GM19035 (cell line): ENCODE data around the gene KRT17.
"Not testable (repeated sequence)": the region's sequence is repeated elsewhere in the genome, so short reads cannot be mapped to it uniquely, and the experiment has no call there.

Experiments
- ATAC-seq: cut with Tn5 transposase; IDR thresholded peaks from one replicate; pipeline ENCODE4 v1.9.1; 2021; ENCODE audit not compliant: unreplicated experiment

KRT17 gene

DNA sequence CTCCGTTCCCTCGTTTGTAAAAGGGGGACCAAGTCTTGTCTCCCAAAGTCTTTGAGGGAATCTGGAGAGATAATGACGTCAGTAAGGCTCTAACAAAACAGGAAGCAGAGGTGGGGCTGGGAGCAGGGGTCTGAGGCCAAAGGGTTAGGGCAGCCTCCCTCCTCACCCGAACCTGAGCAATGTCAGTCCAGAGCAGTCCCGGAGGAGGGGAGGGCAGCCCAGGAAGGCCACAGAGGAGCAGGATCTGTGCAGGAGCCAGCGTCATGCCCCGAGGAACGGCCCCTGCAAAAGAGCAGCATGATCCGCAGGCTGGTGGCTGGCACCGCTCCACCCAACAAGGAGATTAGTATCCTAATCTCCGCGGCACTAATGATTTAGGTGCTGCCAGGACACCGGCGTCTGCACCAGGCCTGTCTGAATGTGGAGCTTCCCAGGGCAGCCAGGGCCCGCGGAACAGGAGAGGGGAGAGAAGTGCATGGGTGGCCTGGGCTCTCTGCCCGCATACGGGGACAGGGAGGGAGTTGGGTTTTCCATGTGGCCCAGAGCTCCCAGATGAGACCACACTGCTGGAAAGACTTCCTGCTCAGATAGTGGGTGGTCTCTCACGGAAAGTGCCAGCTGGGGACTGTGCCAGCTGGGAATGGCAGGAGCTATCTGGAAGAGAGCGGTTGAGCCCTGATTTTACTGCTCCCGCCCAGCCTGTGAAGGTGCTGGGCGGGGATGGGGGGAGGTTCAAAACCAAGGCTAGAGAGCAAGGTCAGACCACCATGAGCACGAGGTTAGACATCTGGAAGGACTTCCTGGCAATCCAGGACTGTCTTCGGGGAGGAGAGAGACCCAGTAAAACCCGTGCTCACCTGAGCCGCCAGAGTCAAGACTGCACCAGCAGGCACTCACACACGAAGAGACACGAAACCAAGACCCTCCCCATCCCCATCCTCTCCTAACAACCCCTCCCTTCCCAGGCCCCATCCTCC is 11.0 kb upstream of the KRT17 start:
- no peak for ATAC-seq

DNA sequence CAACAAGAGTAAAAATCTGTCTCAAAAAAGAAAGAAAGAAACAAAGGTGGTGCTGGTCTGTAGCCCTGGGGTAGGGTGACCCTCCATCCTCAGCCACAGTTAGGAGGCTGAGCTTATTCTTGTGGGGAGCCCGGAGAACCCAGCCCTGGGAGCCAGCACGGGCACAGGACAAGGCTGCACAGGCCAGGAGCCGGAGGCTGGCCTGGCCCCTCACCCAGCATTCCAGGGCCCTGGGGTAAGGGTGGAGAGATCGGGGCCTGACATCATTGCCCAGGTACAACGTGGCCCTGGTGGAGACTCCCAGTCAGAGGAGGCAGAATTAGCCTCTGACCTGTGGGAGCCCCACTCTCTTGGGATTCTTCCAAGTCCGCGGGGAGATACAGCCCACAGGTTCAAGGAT is 10.3 kb upstream of the KRT17 start:
- no peak for ATAC-seq

DNA sequence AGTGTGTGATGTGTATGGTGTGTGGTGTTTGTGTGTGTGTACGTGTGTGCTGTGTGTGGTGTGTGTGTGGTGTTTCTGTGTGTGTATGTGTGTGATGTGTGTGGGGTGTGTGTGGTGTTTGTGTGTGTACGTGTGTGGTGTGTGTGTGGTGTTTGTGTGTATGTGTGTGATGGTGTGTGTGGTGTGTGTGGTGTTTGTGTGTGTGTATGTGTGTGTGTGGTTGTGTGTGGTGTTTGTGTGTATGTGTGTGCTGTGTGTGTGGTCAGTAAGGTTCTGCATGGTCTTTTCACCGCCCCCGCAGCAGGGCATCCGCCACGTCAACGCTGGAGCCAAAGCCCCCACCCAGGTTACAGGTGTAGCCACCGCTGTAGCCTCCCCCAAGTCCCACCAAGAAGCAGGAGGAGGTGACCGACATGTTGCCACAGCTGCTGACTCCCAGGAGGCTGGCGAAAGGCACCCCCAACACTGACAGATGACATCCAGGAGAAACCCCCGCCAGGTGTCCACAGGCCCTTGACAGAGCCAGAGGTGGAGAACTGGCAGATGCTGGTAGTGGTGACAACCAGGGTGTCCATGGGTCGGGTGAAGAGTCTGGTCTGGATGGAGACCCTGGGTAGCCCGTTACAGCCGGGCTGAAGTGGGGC is 9.3 kb upstream of the KRT17 start:
- no peak for ATAC-seq

DNA sequence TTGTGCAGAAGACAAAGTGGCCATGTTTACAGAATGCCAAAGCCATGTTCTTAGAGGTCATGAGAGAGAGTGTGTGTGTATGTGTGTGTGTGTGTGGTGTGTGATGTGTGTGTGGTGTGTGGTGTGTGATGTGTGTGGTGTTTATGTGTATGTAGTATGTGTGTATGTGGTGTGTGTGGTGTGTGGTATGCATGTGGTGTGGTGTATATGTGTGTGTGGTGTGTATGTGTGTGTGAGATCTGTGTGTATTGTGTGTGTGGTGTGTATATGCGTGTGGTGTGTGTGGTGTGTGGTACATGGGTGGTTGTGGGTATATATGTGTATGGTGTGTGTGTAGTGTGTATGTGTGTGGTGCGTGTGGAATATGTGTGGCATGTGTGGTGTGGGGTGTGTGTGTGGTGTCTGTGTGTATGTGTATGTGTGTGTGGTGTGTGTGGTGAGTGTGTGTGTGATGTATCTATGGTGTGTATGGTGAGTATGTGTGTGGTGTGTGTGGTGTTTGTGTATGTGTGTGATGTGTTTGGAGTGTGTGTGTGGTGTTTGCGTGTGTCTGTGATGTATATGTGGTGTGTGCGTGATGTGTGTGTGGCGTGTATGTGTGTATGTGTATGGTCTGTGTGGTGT is 8.2 kb upstream of the KRT17 start:
- no peak for ATAC-seq

DNA sequence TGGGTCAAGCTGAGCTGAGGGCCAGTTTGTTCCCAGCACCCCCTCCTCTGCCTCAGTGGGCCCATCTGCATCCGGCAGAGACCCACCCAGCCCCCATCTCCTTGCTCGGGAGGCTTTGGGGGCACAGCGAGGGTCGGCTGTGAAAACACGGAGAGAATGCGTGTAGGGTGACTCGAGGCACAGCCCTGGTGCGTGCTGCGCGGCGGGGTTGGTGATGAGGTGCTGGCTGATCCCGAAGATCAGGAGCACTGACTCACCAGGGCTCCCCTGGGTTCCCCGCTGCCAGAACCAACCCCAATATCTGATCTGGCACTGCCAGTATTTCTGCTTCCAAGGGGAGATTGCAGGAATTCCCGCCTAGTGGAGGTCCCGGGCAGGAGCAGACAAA is 7.5 kb upstream of the KRT17 start:
- no peak for ATAC-seq

DNA sequence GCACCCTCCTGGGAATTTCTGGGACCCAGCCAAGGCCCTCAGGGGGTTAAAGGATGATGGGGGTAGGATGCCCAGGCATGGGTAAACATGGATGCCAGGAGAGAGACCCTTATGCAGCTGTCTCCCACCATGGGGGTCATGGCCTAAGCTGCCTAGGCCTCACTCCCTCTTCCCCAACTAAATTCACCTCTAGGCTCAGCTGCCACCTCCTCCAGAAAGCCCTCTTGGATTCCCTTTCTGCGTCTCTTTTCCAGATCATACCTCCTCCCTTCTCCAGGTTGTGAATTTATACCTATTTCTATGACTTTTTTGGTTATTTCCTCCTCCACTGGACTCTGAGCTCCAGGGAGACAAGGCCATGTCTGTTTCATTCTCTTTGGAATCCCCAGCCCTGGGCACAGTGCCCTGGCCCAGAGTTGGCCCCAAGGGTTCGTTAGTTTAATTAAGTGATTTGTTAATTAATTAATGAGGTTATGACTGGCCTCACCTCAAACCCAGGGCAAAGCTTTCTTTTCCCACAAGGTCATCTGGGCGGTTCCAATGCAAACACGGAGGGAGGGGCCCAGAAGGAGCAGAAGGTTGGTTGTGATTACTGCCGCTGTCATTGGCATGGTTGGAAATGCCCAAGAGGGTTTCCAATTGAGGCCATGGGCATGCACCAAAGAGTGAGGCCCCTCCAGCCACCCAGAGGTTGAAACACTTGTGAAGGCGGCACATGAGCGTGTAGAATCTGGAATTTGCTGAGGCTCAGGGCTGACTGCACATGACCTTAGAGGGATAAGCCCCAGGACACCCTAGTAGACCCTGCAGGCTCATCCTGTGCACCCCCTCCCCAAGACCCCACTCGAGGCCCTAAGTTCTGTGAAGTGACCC is 6.9 kb upstream of the KRT17 start:
- no peak for ATAC-seq

DNA sequence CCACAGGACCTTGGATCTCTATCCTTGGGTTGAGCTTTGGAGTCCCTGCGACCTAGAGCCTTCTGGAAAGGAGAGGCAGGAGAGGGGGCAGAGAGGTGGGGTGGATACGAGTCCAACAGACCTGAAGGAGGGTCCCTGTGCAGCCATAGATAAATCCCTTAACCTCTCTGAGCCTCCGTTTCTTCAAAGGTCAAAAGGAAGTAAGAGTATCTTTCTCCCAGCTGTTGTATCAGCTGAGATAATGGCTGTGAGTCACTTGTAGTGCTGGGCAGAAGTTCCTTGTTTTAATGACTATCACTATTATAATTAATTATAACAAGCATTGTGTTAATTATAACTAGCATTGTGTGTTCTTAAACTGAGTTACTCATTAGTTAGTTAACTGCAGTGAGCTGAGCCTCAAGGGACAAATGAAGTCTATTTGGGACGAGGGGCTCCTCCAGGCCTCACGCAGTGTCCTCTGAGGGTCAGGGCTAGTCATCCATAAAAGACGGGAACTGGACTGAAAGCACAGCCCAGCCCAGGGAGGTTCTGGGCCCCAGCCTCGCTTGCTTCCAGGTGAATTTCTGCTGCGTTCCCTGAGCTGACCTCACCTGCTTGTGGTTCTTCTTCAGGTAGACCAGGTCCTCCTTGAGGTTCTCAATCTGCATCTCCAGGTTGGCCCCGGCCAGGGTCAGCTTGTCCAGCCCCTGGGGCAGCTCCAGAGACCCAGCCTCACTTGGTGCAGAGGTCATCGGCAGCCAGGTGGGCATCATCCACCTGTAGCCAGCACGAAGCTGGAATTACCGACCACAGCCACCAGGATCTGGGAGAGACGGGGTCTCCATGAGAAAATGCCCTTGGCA is 5.7 kb upstream of the KRT17 start:
- ATAC-seq: no peak

DNA sequence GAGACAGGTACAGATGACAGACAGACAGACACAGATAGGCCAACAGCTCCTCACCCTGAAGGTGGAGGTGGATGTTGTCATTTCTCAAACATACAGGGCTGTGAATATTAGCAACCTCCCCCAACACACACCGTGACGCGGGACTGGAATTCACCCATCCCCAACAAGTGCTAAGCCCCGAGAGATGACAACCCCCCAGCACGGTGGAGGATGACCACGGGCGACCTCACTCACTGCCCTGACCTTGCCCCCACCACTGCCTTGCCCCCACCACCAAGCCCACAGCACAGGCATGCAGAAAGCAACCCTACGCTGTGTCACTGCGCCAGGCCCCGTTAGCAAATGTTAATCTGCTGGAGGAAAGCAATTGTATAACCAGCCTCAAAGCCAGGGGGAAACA is 4.9 kb upstream of the KRT17 start:
- ATAC-seq: no peak

DNA sequence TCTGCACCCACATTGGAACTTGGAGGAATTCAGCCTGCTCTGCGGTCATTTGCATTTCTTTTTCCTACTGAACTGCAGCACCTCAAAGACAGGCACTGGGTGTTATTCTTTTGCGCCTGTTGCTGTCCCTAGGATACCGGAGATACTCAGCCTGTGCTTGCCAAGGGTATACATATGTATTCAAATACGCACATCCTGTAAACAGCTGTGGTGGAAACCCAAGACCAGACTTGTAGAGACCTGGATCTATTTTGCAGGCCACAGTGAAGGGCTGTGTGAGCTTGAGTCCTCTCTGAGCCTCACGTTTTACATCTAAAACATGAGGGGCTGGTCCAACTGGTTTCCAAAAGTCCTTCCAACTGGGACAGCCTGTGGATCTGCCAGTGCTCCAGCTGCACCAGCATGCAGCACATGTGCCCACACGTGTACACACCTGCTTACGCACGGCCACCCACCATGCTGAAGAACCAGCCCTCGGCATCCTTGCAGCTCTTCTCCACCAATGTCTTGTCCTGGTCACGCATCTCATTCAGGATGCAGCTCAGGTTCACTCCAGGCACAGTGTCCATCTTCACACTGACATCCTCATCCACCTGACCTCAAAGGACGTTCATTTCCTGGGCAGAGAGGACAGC is 4.4 kb upstream of the KRT17 start:
- not testable (repeated sequence) for ATAC-seq

DNA sequence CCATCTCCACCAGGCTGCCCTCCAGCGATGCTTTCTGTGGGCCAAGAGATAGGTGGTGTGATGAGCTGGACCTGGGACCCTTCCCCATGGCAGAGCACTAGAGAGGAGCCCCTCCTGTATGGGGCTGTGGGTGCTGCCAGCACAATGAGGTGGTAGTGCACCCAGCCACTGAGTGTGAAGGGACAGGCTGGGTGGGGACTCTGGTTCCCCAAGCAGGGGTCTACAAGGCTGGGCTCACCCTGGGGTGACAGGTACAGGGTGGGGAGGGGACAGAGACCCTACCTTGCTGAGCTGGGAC is 3.6 kb upstream of the KRT17 start:
- ATAC-seq: not testable (repeated sequence)

DNA sequence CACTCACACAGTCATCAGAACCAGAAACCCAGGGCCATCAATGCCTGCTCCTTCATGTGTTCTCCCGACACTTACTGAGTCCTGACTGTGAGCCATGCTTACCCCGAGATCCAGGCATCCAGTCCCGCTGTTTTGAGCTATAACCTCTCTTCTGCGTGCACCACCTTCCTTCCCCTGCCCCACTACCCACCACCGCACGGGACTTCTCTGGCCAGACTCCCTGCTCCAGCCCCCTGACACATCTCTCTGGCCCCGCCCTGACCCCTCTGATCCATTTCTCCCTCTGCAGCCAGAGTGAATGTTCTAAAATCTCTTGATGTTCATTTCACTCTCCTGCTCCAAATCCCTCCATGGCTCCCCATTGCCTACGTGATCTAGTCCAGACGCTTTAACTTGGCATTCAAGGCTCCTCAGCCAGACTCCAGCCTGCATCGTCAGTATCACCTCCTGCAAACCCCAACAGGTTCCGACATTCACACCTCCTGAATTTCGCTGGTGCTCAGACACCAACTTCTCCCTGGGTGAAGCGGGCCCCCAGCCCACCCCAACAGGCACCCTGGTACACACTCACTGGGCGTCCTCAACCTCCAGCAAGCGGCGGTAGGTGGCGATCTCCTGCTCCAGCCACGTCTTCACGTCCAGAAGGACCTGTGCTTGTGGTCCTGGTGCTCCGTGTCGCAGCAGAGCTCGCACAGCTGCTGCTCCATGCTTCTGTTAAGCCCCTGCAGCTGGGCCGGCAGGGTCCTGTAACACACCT is 3.1 kb upstream of the KRT17 start:
- no peak for ATAC-seq

DNA sequence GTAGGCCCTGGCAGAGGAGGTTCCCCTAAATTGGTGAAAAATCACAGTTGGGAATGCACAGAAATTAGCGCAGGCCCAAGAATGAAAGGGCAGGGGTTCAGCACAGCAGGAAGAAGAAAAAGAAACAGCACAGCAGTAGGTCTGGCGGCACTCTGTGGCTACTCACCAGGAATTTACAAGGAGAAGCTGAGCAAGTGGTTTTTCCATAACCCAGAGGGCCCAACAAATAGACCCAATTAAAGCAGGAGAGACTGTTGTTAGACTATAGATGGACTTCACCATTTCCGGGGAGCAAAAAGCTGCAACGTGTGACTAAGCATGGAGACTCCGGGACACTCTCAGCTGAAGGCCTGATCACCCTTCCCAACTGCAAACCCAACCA is 2.5 kb upstream of the KRT17 start:
- ATAC-seq: not testable (repeated sequence)

DNA sequence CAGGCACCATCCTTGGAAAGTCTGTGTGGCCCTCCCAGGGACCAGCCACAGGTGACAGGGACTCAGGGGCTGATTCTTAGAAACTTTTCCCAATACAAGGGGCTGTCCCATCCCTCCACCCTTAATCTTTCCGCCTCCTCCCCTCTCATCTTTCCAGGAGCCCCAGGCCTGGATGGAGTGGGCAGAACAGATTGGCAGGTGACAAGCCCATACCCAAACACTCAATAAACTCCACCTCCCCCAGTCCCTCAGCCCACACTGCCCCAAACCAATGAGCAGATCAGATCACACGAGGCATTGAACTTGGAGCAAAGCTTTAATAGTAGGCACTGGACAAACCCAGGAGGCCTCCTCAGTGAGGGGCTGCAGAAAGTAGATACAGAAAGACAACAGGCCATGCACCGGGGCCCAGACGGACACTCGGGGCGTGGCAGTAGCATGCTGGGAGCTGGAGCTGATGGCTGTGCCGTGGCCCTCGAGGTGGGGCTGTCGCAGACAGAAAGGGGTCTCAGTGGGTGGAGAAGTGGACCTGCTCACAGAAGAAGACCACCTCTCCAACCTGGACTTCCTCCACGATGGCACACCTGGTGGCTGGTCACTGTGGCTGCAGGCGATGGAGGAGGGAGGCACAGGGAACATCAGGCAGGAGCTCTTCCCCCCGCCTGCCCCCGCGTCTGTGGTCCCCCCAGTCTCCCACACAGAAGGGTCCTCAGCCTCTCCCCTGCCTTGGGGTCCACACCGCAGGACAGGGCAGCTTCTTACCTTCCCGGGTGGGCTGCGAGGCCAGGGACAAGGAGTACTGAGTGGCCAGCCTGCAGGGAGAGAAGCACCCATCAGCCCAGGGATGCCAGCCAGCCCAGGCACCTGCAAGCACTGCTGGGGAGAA is 1.9 kb upstream of the KRT17 start:
- ATAC-seq: not testable (repeated sequence)

DNA sequence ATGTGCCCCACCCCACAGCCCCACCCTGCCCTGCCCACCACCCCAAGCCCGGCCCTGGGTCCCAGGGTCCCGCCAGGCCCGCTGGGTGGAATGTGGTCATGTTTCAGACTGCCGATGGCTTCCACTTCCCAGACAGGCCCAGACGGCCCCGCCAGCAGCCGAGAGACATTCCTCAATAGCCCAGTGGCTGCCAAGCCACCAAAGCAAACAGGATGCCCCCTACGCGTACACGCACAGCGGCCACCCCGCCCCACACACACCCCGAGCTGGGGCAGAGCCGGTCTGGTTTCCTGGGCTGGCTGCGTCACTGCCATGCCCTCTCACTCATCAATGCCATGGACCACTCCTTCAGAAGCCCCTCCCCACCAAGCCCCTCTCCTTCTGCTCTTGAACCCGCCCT is 1.2 kb upstream of the KRT17 start:
- ATAC-seq: no peak

DNA sequence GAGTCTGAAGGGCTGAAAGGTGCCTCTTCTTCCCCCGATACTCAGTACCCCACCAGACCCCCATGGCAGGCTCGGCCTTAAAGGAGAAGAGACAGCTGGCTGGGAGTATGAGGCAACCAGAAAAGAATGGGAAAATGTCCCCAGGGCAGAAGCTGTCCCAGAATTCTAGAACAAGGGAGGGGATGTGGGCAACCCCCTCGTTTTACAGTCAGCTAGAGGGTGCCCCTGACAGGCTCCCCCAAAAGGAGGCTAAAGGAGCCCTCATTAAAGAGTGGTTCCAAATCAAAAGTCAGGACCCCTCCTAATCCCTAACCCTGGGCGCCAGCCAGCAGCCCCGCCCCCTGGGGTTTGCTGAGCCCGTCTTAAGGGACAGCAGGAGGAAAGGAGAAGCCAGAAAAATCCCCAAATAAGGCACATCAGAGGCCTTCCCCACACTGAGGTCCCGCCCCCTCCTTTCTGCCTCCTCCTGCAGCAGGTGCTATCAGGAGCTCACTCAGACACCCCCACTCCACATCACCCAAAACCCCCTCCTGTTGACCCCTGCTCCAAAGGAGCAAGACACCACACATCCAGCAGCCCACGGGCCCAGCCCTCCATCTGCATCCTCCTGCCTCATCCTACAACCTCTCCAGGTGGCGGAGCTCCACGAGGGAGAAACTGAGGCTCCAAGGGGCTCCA is 1.1 kb downstream of the KRT17 start:
- not testable (repeated sequence) for ATAC-seq

DNA sequence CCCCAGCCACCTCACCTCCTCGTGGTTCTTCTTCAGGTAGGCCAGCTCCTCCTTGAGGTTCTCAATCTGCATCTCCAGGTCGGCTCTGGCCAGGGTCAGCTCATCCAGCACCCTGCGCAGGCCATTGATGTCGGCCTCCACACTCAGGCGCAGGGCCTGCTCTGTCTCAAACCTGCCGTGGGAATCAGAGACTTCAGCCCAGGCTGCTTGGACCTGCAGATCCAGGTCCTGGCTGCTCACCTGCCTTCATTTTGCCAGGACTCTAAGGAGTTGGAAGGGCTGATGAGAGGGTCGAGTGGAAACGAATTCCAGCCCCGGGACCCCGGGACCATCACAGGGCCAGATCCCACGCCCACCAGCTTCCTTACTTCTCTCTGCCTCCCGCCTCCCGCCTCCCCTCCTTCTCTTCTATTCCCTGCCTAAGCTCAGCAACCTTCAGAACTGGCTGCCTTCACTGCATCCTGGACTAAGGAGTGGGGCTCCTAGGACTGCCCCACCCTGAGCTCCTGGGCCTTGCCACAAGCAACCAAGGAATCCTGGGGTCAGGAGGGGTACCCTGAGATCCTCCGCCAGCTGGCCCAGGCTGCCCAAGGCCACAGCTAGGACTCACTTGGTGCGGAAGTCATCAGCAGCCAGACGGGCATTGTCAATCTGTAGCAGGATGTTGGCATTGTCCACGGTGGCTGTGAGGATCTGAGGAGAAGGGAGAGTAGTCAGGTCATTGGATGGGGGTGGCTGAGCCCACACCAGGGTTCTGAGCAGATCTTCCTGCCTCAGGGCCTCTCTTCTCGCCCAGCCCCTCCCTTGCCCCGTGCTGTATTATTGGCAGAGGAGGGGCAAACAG is 1.8 kb downstream of the KRT17 start:
- not testable (repeated sequence) for ATAC-seq

DNA sequence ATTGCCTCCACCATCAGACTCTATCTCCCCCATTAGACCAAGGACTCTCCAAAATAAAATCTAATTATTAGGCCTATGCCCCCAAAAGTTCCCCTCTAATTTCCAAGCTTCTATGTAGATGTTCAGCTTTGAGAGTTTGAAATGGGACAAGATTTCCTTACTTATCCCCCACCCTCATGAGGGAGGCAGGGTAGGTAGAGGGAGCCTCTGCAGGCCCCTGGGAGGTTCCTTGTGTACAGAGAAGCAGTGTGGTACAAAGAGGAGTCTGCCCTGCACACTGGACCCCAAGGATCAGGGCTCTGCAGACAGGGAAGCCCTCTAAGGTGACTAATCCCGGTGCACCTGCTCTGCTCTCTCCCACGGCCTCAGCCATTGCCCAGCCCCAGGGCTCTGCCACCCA is 2.5 kb downstream of the KRT17 start:
- no peak for ATAC-seq
